Erythroblast (primary cell): ENCODE measurements around the gene CREG2.
"Not testable (repeated sequence)": the region's sequence is repeated elsewhere in the genome, so short reads cannot be mapped to it uniquely, and the experiment has no call there.

Source experiments
- DNase-seq, 2 experiments: peaks; one replicate each; lab custom pipeline; 2025; lab: John Stamatoyannopoulos, UW
- GATA1 ChIP-seq: IDR thresholded peaks from 2 replicates; pipeline ENCODE4 v1.6.1; 2011; ENCODE audit warnings: low read depth, mild to moderate bottlenecking, control low read depth, low read length, moderate library complexity
- POLR2A ChIP-seq: IDR thresholded peaks from 2 replicates; pipeline ENCODE4 v1.6.1; 2011; ENCODE audit warnings: mild to moderate bottlenecking, low read length

The CREG2 gene

DNA sequence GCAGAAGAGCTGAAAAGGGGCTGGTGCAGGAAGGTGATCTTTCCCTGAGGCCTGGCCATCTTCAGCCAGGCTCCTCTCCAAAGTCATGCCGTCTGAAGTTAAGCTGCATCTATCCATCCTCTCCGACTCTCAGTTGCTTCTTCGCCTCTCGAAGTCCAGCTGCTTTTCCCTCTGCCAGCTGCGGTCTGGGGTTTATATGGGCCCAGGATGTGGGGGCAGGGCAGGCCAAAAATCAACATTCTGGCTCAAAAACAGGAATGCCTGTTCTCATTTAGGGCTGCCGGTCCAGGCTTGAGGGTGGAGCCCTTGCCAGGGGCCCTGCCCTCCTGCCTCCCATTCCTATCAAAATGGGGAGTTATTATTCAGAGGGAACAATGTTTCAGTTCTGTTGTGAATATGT, 31.2 kb downstream of the CREG2 start:
- no peak for DNase-seq
- no peak for TF ChIP-seq POLR2A
- TF ChIP-seq GATA1: no peak

DNA sequence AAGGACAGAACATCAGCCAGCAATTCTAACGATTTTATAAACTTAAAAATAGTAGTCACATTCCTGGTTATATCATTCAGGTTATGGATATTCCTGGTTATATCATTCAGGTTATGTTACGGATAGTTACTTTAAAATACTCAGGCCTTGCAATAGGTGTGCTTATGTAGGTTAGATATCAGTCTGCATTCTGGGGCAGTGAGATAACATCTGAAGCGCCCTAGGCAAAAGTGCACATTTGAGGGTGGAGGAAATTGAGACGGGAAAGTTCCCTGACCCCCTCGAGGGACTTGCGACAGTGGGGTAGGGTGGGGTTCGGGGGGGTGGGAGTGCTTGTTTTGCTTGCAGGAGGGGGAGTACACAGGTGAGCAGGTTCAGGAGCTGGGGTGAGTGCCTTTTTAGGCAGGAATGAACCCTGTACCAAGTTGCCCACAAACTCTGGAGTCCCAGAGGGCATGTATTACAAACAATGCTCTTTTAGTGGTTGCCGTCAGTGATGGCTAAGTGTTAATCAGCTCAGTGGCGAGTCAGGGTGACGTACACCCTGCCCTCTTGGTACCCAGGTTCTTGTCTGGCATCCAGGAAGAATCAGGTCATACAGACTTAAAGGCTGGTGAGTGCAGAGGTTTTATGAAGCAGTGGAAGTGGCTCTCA, 31.8 kb downstream of the CREG2 start:
- no peak for TF ChIP-seq GATA1
- TF ChIP-seq POLR2A: no peak
- DNase-seq: no peak

DNA sequence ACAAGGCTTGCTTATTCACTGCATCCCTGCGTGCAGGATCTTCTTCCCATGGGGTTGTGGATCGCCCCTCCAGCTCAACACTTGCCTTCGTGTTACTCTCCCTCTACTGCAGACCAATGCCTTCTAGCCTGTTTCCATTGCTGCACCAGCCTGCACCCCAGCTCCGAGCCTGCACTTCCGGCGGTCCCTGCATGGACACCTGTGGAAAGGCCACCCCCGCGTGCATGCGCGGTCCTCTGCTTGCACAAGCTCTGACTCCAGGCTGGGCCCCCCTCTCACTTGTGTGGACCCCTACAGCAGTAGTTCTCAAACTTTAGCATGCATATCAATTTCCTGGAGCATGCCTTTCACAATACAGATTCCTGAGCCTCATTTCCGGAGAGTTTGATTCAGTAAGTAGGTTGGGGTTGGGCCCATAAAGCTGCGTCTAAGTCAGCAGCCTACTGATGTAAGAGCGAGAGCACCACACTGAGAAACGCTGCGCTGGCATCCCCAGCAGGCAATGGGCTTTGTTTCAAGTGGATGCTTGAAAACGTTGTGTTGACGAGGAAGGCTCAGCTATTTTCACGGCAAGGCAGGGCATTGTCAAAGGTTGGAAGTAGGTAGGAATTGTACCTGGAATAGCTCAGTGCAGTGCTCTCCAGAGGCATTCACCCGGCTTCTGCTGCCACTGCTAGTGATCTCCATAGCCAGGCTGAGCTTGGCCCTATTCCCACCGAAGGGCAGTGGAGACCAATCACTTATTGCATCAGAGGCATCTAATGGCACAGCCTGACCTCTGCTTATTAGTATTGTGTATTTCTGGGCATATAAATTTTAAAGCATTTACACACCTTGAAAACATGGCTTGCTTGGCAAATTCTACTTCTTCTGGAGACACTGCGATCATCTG, 32.6 kb downstream of the CREG2 start:
- TF ChIP-seq GATA1 (no peak), POLR2A (no peak)
- DNase-seq: no peak

DNA sequence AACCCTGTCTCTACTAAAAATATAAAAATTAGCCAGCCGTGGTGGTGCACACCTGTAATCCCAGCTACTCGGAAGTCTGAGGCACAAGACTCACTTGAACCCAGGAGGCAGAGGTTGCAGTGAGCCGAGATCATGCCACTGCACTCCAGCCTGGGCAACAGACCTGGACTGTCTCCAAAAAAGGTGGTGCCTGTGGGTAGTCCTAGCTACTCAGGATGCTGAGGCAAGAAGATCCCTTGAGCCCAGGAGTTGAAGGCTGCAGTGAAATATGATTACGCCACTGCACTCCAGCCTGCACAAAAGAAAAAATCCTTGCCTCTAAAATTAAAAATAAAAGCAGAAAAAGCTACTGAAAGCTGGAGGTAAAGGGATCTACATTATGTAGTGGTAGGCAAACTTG, 34.7 kb downstream of the CREG2 start:
- DNase-seq: not testable (repeated sequence)

DNA sequence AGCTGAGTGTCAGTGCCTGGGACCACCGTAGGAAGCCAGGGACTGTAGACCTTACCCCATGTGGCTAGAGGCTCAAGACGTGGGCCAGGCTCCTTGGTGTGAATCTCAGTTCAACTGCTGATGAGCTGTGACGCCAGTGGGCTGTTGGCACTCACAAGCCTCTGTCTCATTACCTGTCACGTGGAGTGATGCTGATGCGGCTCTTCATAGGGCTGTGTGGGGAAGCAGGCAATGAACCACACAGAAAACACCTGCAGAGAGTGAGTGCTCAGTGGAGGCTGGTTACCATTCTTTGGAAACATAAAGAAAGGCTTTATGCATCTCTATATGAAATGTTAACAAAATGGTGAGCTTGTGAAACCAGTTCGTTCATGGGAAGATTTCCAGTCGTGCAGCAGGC, 36.1 kb downstream of the CREG2 start:
- no peak for TF ChIP-seq GATA1
- no peak for TF ChIP-seq POLR2A
- no peak for DNase-seq

DNA sequence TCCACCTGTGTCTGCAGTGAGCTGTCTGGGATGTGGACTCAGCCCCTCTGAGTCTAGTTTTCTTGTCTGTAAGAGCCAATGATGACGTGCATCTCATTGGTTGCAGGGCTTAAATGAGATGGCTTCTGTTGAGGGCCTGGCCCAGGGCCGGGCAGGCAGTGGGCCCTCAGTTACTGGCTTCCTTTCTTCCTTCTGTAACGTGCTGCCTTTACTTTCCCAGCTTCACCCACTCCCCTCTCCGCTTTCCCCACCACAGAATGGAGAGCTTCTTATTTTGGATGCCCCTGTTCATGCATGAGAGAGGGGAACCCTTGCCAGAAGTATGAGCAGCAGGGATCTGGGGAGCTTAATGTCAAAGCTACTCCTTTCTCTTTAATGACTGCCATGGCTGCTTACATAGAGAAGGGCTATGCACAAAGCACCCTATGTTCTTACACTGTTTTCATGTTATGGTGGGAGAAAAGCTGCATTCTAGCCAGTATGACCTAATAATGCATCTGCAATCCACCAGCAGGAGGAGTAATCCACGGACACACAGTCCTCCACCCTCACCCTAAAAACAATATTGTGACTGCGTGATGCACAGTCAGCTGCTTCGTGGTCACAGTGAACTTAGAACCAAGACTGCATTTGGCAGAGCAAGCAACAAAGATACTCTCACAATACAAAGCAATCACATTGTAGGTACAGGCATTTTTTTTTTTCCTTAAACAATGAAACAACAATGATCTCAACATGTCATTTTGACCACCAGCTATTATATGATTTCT, 37.2 kb downstream of the CREG2 start:
- no peak for TF ChIP-seq POLR2A
- no peak for TF ChIP-seq GATA1
- DNase-seq: peak in 1 of 2 experiments; percentile 6

DNA sequence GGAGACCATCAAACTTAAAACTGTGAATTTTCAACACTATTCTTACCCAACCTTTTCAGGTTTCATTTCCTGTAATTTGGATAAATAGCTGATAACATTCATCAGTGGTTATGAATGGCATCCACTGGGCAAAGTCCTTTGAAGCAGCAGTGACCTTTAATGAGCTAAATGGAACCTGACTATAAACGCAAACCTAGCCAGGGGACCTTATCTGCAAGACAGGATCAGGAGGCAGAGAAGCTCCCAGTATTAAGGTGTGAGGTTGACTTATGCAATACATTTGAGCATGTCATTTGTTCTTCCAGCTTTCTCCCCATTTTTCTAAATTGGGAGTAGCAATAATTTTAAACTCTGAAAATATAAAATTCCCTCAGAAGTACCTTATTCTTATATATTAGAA, 38.4 kb downstream of the CREG2 start:
- TF ChIP-seq GATA1 (no peak), POLR2A (no peak)
- no peak for DNase-seq

DNA sequence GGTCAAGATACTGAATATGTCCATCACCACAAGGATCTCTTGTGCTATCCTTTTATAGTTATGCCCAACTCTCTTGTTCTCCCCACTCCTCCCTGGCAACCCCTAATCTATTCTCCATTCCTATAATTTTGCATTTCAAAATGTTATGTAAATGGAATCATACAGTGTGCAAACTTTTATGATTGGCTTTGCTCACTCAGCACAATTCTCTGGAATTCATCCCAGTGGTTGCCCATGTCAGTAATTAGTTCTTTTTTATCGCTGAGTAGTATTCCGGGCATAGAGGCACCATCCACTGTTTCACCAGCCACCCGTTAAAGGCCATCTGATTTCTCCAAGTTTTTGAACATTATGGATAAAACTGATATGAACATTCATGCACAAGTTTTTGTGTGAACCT, 40.4 kb downstream of the CREG2 start:
- TF ChIP-seq POLR2A: no peak
- TF ChIP-seq GATA1: no peak
- no peak for DNase-seq

DNA sequence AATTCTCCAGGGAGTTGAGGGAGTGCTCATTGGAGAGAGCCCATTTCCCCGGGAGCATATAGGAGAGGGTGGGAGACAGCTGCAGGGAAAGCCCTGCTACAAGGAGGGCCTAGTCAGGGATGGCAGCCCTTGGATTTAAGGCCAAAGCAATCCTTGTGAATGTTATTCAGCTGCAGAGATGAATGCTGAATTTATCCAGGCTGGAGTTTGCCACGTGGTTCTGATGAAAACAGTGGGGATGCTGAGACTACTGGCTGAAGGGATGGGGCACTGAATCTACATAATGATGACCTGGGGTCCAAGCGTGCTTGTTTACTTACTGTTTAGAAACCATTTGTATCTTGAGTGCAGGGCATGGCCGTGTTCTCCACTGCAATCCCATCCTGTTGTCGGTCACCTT, 43.2 kb downstream of the CREG2 start:
- DNase-seq: no peak
- no peak for TF ChIP-seq POLR2A
- no peak for TF ChIP-seq GATA1

DNA sequence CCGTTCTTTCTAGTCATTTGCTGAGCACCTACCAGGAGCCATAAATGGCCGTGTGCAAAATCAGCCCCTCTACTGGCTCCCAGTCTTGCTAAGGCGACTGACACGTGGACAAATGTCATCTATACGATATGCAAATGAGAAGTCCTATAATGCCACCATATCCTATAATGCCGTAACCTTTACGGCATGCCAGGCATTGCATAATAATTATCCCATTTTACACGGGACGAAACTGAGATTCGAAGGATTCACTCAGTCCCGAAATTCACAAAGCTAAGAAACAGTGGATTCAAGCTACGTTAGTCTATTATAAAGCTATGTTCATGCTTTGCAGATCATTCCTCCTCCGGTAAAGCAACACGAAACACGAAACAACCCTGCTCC, 44.7 kb downstream of the CREG2 start:
- TF ChIP-seq GATA1 (no peak), POLR2A (no peak)
- no peak for DNase-seq

DNA sequence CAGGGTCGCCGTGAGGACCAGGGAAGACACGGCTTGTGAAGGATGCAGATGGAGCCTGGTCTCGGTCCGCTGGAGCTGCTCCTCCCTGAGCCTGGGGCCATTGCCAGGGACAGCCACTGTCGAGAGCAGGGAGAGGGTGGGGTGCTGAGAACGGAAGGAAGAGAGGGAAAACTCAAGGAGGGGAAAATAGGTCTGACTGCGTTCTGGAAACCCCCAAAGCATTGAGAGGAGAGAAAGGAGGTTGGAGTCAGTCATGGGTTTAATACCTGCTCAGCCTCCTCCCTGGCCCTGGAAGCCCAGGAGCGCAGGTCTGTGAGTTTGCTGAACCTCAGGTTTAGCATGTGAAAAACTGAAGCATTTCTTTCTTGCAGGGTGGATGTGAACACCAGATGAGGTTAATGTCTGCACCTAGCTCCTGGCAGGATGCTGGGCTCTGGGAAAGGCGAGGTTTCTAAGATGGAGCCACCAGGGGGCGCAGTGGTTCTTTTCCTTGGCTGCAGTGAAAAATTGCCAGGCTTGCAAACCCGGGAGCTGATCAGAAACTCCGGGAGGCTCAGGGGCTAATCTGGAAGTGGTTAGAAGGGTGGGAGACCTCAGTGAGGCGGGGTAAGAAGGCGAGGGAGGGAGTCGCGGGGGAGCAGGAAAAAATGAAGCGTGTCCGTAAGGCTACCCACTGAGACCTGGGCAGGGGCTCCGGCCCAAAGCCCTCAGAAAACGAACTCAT, 45.2 kb downstream of the CREG2 start:
- DNase-seq: peak; percentile 51 to 78
- TF ChIP-seq POLR2A (no peak), GATA1 (no peak)

DNA sequence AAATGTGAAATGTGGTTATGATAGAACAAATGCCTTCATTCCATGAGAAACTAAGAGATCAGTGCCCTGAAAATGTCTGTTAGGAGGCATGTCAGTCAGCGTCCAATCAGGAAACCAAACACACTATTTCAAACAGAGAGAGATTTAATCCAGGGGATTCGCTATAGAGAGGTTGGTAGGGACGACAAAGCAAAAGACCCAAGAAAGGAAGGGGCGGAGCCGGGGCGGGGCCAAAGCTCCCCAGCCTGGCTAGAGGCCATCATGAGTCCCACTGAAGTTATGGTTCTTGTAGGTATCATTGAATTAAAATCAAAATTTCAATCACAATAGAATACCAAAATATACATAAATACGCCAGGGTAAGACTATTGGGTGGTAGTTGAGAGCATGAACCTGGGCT, 45.9 kb downstream of the CREG2 start:
- TF ChIP-seq POLR2A (no peak), GATA1 (no peak)
- no peak for DNase-seq

DNA sequence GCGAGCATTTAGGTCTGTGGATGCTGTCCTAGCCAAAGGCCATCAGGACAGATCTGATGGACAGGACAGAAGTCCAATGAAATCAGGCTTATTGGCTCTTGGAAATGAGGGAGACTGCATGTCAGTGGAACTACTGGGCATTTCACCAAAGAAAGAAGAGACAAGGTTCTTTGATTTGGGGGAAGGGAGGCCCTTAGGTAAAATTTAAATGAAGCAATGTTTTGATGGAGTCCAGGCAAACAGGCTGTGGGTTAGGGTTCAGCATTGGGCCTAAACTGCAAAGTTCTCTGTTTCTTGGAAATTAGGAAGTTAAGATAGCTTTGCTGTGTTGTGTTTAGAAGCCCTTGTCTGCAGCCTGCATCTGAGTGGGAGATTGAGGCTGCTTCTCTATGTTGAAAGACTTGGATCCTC, 47.2 kb downstream of the CREG2 start:
- DNase-seq: no peak
- no peak for TF ChIP-seq POLR2A
- TF ChIP-seq GATA1: no peak
